ENCODE measurements around the gene FAM221A.

- TF ChIP-seq NR3C1 (CRISPR knock-in tag; conservative IDR thresholded peaks at IDR 0.05; ENCODE audit: low read depth) (no peak), ETV6 (CRISPR knock-in tag; IDR thresholded peaks at IDR 0.05) (no peak), ATF2 (CRISPR knock-in tag; IDR thresholded peaks at IDR 0.05; ENCODE audit: borderline replicate concordance, low read depth) (no peak), ATF3 (CRISPR knock-in tag; conservative IDR thresholded peaks at IDR 0.05) (no peak), ZNF263 (CRISPR knock-in tag; IDR thresholded peaks at IDR 0.05; ENCODE audit: low read depth) (no peak), USF1 (CRISPR knock-in tag; IDR thresholded peaks at IDR 0.05) (no peak), CBFB (CRISPR knock-in tag; IDR thresholded peaks at IDR 0.05; ENCODE audit: low read depth) (no peak), CREB1 (CRISPR knock-in tag; IDR thresholded peaks at IDR 0.05) (no peak)
- TF ChIP-seq, protein P1, sequence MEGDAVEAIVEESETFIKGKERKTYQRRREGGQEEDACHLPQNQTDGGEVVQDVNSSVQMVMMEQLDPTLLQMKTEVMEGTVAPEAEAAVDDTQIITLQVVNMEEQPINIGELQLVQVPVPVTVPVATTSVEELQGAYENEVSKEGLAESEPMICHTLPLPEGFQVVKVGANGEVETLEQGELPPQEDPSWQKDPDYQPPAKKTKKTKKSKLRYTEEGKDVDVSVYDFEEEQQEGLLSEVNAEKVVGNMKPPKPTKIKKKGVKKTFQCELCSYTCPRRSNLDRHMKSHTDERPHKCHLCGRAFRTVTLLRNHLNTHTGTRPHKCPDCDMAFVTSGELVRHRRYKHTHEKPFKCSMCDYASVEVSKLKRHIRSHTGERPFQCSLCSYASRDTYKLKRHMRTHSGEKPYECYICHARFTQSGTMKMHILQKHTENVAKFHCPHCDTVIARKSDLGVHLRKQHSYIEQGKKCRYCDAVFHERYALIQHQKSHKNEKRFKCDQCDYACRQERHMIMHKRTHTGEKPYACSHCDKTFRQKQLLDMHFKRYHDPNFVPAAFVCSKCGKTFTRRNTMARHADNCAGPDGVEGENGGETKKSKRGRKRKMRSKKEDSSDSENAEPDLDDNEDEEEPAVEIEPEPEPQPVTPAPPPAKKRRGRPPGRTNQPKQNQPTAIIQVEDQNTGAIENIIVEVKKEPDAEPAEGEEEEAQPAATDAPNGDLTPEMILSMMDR (IDR thresholded peaks at IDR 0.05), result no peak
Observed at GRCh38 chr7:23685731-23686130, 5.7 kb downstream of the FAM221A start.

All from WTC11 (cell line).